Body of pancreas (tissue), 4 donors: Measurements from ENCODE around the gene FGR.

Experiments used
- CTCF ChIP-seq, 7 experiments: fragments of 450-650 bp in 4 of 7; fragments of 200-600 bp in 3 of 7; sonication (generic) in 3 of 7; IDR thresholded peaks; one replicate each; pipeline ENCODE4 v1.5.1; 2016 to 2019; ENCODE audit warnings: antibody characterized with exemption in 7 of 7
- POLR2A ChIP-seq, 3 donors: fragments of 450-650 bp; IDR thresholded peaks; one replicate each; pipeline ENCODE4 v1.6.1; 2016; ENCODE audit warnings: antibody characterized with exemption in 3 of 3, mild to moderate bottlenecking in 2 of 3

- TF ChIP-seq CTCF (IDR thresholded peaks at IDR 0.05) = no peak
- TF ChIP-seq POLR2A (IDR thresholded peaks at IDR 0.05) = no peak
Measured at GRCh38 chr1:27666791-27667254, 31.8 kb upstream of the FGR start.
